GM06990 (cell line): Measurements from ENCODE around the gene SEH1L.

ENCODE experiments used
- DNase-seq: peaks from one replicate; pipeline ENCODE4 v3.0.0-alpha.2; 2011; ENCODE audit not compliant: insufficient read length; ENCODE audit errors: extremely low read depth
- H3K27me3 ChIP-seq: replicated peaks from 2 replicates; pipeline ENCODE4 v1.6.0; 2011; ENCODE audit warnings: low read length; ENCODE audit not compliant: control insufficient read depth, insufficient read depth
- H3K36me3 ChIP-seq: 2 replicates; pipeline ENCODE4 v1.5.1; 2011; ENCODE audit warnings: low read length; ENCODE audit not compliant: control insufficient read depth, insufficient read depth
- H3K4me3 ChIP-seq: replicated peaks from 2 replicates; pipeline ENCODE4 v1.5.1; 2011; ENCODE audit warnings: low read depth, mild to moderate bottlenecking, control low read depth, low read length
- CTCF ChIP-seq: IDR thresholded peaks from 2 replicates; pipeline ENCODE4 v1.5.1; 2011; ENCODE audit warnings: low read length, control low read depth, mild to moderate bottlenecking, inconsistent platforms; ENCODE audit not compliant: insufficient read depth, poor library complexity, severe bottlenecking

The SEH1L gene

GRCh38 chr18:13036622-13037320, 89.0 kb downstream of the SEH1L start:
- H3K27me3 ChIP-seq: no peaks in the 10 kb centered on the region
- no peak for DNase-seq
- no peak overlapping the region for H3K4me3 ChIP-seq
- TF ChIP-seq CTCF: no peak
- peaks cover 18% of the 10 kb centered on the region for H3K36me3 ChIP-seq
